Sigmoid colon (tissue), 4 donors: Measurements from ENCODE around the gene USP33.

ENCODE experiments used
- CTCF ChIP-seq, 4 experiments: fragments of 450-650 bp in 3 of 4; fragments of 200-600 bp in 1 of 4; IDR thresholded peaks; one replicate each; pipeline ENCODE4 v1.5.1; 2016 to 2019; ENCODE audit warnings: antibody characterized with exemption in 4 of 4, mild to moderate bottlenecking in 3 of 4, moderate library complexity in 2 of 4
- POLR2A ChIP-seq, 2 donors: fragments of 450-650 bp; IDR thresholded peaks; one replicate each; pipeline ENCODE4 v1.6.1; 2016; ENCODE audit warnings: antibody characterized with exemption in 2 of 2, mild to moderate bottlenecking in 2 of 2, moderate library complexity in 2 of 2
- POLR2AphosphoS5 ChIP-seq, 4 donors: sonication (generic); formaldehyde crosslinking; IDR thresholded peaks; one replicate each; pipeline ENCODE4 v1.6.1; 2017; ENCODE audit warnings: antibody characterized with exemption in 4 of 4

DNA sequence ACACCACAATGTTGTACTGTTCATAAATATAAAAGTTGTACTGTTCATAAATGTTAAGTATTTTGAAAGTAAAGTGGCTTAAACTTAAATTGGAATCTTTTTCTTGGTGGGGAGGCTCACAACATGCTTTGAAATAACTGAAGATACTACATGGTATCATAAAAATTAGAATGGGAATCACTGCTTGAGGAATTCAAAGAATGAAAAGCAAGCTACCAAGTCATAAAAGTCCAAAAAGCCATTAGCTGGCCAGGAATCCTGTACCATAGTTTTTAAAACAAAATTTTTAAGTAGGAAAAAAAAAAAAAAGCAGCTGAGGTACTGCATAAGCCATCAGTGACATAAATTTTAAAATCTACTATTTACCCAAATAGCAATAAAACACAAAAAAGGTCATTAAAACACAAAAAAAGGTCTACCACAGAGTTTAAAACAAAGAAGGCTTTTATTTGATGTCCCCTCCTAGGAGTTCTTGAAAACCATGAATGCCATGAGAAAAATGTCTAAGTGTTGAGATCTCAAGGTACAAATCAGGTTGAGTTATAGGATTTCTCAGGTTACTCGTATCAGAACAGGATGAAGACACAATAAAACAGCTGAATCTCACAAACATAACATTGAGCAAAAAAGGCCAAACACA, 85.8 kb downstream of the USP33 start:
- no peak for TF ChIP-seq POLR2AphosphoS5 (IDR thresholded peaks at IDR 0.05)
- TF ChIP-seq POLR2A (IDR thresholded peaks at IDR 0.05): no peak
- TF ChIP-seq CTCF (IDR thresholded peaks at IDR 0.05): no peak
